ENCODE results near the gene CCDC179. TPM values are rescaled to one million over a fixed set of nuclear protein-coding genes. Genes with fewer than 3 reads are reported as not detected.

CCDC179 gene
- total RNA-seq, 1 experiment from 2014 or later: not detected

- Histone ChIP-seq H2BK5ac (ENCODE audit: insufficient read length, low read length) (no peak overlapping the region), H3K27me3 (ENCODE audit: insufficient read depth, low read length) (no peaks in the 10 kb centered on the region), H3K4ac (ENCODE audit: low read depth, low read length) (no peak overlapping the region), H3K9ac (ENCODE audit: extremely low read depth, insufficient read length, low read length) (no peak overlapping the region), H3K9me3 (ENCODE audit: control insufficient read depth, low read depth, low read length) (no peaks in the 10 kb centered on the region), H3K14ac (ENCODE audit: insufficient read depth, low read length) (no peak overlapping the region), H3K23me2 (ENCODE audit: insufficient read length, low read depth, low read length, poor library complexity, severe bottlenecking) (no peaks in the 10 kb centered on the region), H3K56ac (ENCODE audit: insufficient read length, low read depth, low read length) (no peak overlapping the region), H4K8ac (replicated peaks; ENCODE audit: insufficient read length, low read depth, low read length) (no peak overlapping the region), H3T11ph (ENCODE audit: low read length) (no peak overlapping the region), H4K91ac (ENCODE audit: insufficient read length, low read depth, low read length) (no peak overlapping the region), H3K4me1 (ENCODE audit: insufficient read depth, low read length) (no peaks in the 10 kb centered on the region), H4K5ac (ENCODE audit: insufficient read length, low read depth, low read length) (no peak overlapping the region), H2AK5ac (ENCODE audit: insufficient read length, low read length) (no peak overlapping the region), H3K27ac (ENCODE audit: insufficient read length, low read depth, low read length) (no peak overlapping the region), H3K79me1 (ENCODE audit: insufficient read depth, low read depth, low read length, poor library complexity, severe bottlenecking) (no peaks in the 10 kb centered on the region), H2BK15ac (ENCODE audit: low read depth, low read length) (no peak overlapping the region), H4K20me1 (ENCODE audit: control insufficient read depth, insufficient read depth, insufficient read length) (no peaks in the 10 kb centered on the region), H3K18ac (ENCODE audit: insufficient read length, low read depth, low read length) (no peak overlapping the region), H2AFZ (ENCODE audit: low read length) (no peak overlapping the region), H3K4me2 (ENCODE audit: insufficient read depth, insufficient read length, low read length) (no peak overlapping the region), H3K23ac (ENCODE audit: insufficient read length, low read depth, low read length) (no peak overlapping the region), H2BK20ac (ENCODE audit: low read depth, low read length, poor library complexity, severe bottlenecking) (no peak overlapping the region), H2BK120ac (ENCODE audit: low read depth, low read length, poor library complexity, severe bottlenecking) (no peak overlapping the region), H3K79me2 (ENCODE audit: insufficient read depth, low read length) (no peaks in the 10 kb centered on the region), H2BK12ac (ENCODE audit: insufficient read length, low read depth, low read length) (no peak overlapping the region)
- Mint-ChIP-seq H3K36me3 (ENCODE audit: insufficient read depth in 1 of 3, low read depth in 3 of 3) (no peaks in the 10 kb centered on the region), H3K4me3 (no peak overlapping the region), H3K9me3 (no peaks in the 10 kb centered on the region), H3K27me3 (ENCODE audit: low read depth) (no peaks in the 10 kb centered on the region; the same call in 1 of the 2 replicates), H3K27ac (no peak overlapping the region), H3K4me1 (peaks cover 3 to 5% of the 10 kb centered on the region in 2 experiments)
- no peak for DNase-seq
- no peak for TF ChIP-seq CTCF (conservative IDR thresholded peaks at IDR 0.05)
- WGBS (ENCODE audit: extremely low coverage, insufficient read length, low lambda C conversion rate): no CpG with 5 or more reads among the region's 3 CpGs
Measured at GRCh38 chr11:22797047-22797446, 63.2 kb downstream of the CCDC179 start.

Other genes with a start within 250 kb of the CCDC179 start
- gene FANCF, start 234.7 kb downstream of the CCDC179 start, total RNA-seq (2021): 15.3 and 17.8 TPM in 2 replicates
- 1.7 and 1.8 TPM in 2 replicates for gene GAS2, start 193.9 kb downstream of the CCDC179 start, total RNA-seq (2021)
- 10.4 TPM in 2 replicates for gene SVIP, start 30.7 kb downstream of the CCDC179 start, total RNA-seq (2021)